GM12878 (cell line): Measurements from ENCODE around the gene KCNJ14.

Experiments used
- ASH2L ChIP-seq: fragments of 300-600, 200-600 bp; sonication (generic); IDR thresholded peaks from 2 replicates; pipeline ENCODE4 v1.6.1; 2017; ENCODE audit warnings: low read depth, mild to moderate bottlenecking, borderline replicate concordance
- ATF7 ChIP-seq: fragments of 450-650 bp; IDR thresholded peaks from 2 replicates; pipeline ENCODE4 v1.6.1; 2016; ENCODE audit warnings: low read depth, mild to moderate bottlenecking
- CHD4 ChIP-seq: fragments of 200-600 bp; sonication (generic); IDR thresholded peaks from 2 replicates; pipeline ENCODE4 v1.6.1; 2016; ENCODE audit warnings: mild to moderate bottlenecking
- CUX1 ChIP-seq: IDR thresholded peaks from 2 replicates; pipeline ENCODE4 v1.6.1; 2012; ENCODE audit warnings: improper control_type of control experiment, low read depth, low read length; ENCODE audit not compliant: insufficient replicate concordance
- EP300 ChIP-seq, 2 experiments: fragments of 150-350 bp in 1 of 2; IDR thresholded peaks; 2 replicates each; pipeline ENCODE4 v1.6.1; 2011 to 2012; ENCODE audit warnings: low read depth in 2 of 2, low read length in 2 of 2, borderline replicate concordance in 1 of 2, improper control_type of control experiment in 1 of 2, inconsistent platforms in 1 of 2; ENCODE audit not compliant: control insufficient read depth in 1 of 2
- HDGF ChIP-seq: fragments of 450-650 bp; IDR thresholded peaks from 2 replicates; pipeline ENCODE4 v1.6.1; 2016; ENCODE audit warnings: antibody characterized with exemption
- POLR2A ChIP-seq: IDR thresholded peaks from 2 replicates; pipeline ENCODE4 v1.6.1; 2011; ENCODE audit warnings: low read depth, mild to moderate bottlenecking, low read length
- SRF ChIP-seq, 2 experiments: IDR thresholded peaks; 2 replicates each; pipeline ENCODE4 v1.6.1; 2011; ENCODE audit warnings: low read depth in 2 of 2, low read length in 2 of 2, mild to moderate bottlenecking in 1 of 2, moderate library complexity in 1 of 2
- SUPT20H ChIP-seq: IDR thresholded peaks from 2 replicates; pipeline ENCODE4 v1.6.1; 2011; ENCODE audit warnings: low read depth, mild to moderate bottlenecking, low read length, moderate library complexity, borderline replicate concordance; ENCODE audit not compliant: control insufficient read depth
- TAF1 ChIP-seq: IDR thresholded peaks from 2 replicates; pipeline ENCODE4 v1.6.1; 2011; ENCODE audit warnings: mild to moderate bottlenecking, low read depth, low read length, borderline replicate concordance
- TF ChIP-seq, protein P1 (sequence below), 3 experiments: IDR thresholded peaks in 2 of 3; conservative IDR thresholded peaks in 1 of 3; 2 replicates each; pipeline ENCODE4 v1.5.1; 2011; ENCODE audit warnings: low read depth in 3 of 3, low read length in 3 of 3, mild to moderate bottlenecking in 3 of 3, control low read depth in 2 of 3, moderate library complexity in 2 of 3, inconsistent platforms in 1 of 3, mixed read lengths in 1 of 3; ENCODE audit not compliant: control insufficient read depth in 2 of 3, insufficient read depth in 1 of 3; ENCODE audit errors: extremely low read depth in 1 of 3
- TF ChIP-seq, protein P2 (sequence below): IDR thresholded peaks from 2 replicates; pipeline ENCODE4 v1.6.1; 2011; ENCODE audit warnings: mild to moderate bottlenecking, low read depth, low read length, moderate library complexity; ENCODE audit not compliant: insufficient replicate concordance
- TF ChIP-seq, protein P3 (sequence below): IDR thresholded peaks from 2 replicates; pipeline ENCODE4 v1.6.1; 2011; ENCODE audit warnings: low read depth, mild to moderate bottlenecking, low read length, moderate library complexity, borderline replicate concordance; ENCODE audit errors: extremely low read depth

- peak; percentile 44; the same call in 1 of the 2 replicates for TF ChIP-seq HDGF
- TF ChIP-seq ATF7, result peak; percentile 16; the same call in 1 of the 2 replicates
- no peak for TF ChIP-seq POLR2A
- TF ChIP-seq CUX1, result no peak
- TF ChIP-seq TAF1, result no peak
- TF ChIP-seq EP300 (IDR thresholded peaks at IDR 0.05; ENCODE audit: borderline replicate concordance in 1 of 2, control insufficient read depth in 1 of 2, low read depth in 2 of 2, low read length in 2 of 2), result no peak
- TF ChIP-seq SRF (IDR thresholded peaks at IDR 0.05; ENCODE audit: low read depth in 2 of 2, low read length in 2 of 2), result no peak
- no peak for TF ChIP-seq CHD4
- TF ChIP-seq, protein P1, sequence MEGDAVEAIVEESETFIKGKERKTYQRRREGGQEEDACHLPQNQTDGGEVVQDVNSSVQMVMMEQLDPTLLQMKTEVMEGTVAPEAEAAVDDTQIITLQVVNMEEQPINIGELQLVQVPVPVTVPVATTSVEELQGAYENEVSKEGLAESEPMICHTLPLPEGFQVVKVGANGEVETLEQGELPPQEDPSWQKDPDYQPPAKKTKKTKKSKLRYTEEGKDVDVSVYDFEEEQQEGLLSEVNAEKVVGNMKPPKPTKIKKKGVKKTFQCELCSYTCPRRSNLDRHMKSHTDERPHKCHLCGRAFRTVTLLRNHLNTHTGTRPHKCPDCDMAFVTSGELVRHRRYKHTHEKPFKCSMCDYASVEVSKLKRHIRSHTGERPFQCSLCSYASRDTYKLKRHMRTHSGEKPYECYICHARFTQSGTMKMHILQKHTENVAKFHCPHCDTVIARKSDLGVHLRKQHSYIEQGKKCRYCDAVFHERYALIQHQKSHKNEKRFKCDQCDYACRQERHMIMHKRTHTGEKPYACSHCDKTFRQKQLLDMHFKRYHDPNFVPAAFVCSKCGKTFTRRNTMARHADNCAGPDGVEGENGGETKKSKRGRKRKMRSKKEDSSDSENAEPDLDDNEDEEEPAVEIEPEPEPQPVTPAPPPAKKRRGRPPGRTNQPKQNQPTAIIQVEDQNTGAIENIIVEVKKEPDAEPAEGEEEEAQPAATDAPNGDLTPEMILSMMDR (IDR thresholded peaks at IDR 0.05 in 2 of 3, conservative IDR thresholded peaks at IDR 0.05 in 1 of 3; ENCODE audit: control insufficient read depth in 2 of 3, extremely low read depth in 1 of 3, insufficient read depth in 1 of 3, low read depth in 3 of 3, low read length in 3 of 3), result no peak
- TF ChIP-seq, protein P2, sequence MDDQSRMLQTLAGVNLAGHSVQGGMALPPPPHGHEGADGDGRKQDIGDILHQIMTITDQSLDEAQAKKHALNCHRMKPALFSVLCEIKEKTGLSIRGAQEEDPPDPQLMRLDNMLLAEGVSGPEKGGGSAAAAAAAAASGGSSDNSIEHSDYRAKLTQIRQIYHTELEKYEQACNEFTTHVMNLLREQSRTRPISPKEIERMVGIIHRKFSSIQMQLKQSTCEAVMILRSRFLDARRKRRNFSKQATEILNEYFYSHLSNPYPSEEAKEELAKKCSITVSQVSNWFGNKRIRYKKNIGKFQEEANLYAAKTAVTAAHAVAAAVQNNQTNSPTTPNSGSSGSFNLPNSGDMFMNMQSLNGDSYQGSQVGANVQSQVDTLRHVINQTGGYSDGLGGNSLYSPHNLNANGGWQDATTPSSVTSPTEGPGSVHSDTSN, result peak; percentile 100
- TF ChIP-seq, protein P3, sequence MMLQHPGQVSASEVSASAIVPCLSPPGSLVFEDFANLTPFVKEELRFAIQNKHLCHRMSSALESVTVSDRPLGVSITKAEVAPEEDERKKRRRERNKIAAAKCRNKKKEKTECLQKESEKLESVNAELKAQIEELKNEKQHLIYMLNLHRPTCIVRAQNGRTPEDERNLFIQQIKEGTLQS, result no peak
- no peak for TF ChIP-seq ASH2L
- no peak for TF ChIP-seq SUPT20H
Measured at GRCh38 chr19:48468772-48469288, 13.5 kb downstream of the KCNJ14 start.
